SK-N-MC (cell line): Measurements from ENCODE around the gene TLR2.

Experiments used
- DNase-seq: peaks from one replicate; pipeline ENCODE4 v3.0.0-alpha.2; 2011; ENCODE audit warnings: low read depth, low spot score
- H3K27ac ChIP-seq: fragments of 200-600 bp; sonication (generic); 2 replicates; pipeline ENCODE4 v1.5.1; 2016; ENCODE audit warnings: mixed run types
- H3K36me3 ChIP-seq: fragments of 200-600 bp; sonication (generic); 2 replicates; pipeline ENCODE4 v1.6.1; 2017; ENCODE audit warnings: antibody characterized with exemption, low read length, mixed read lengths; ENCODE audit not compliant: insufficient read depth
- H3K4me3 ChIP-seq: fragments of 200-600 bp; sonication (generic); 2 replicates; pipeline ENCODE4 v1.5.1; 2016
- H3K9ac ChIP-seq: fragments of 200-600 bp; sonication (generic); 2 replicates; pipeline ENCODE4 v1.8.0; 2017; ENCODE audit warnings: mixed run types, mixed read lengths; ENCODE audit not compliant: insufficient read length
- H3K9me3 ChIP-seq: fragments of 200-600 bp; sonication (generic); 2 replicates; pipeline ENCODE4 v1.6.1; 2017; ENCODE audit warnings: low read depth, mild to moderate bottlenecking, antibody characterized with exemption, low read length, moderate library complexity, mixed read lengths
- EZH2 ChIP-seq: fragments of 200-600 bp; sonication (generic); IDR thresholded peaks from one replicate; pipeline ENCODE4 v1.6.1; 2017; ENCODE audit warnings: antibody characterized with exemption
- FOXP2 ChIP-seq: optimal IDR thresholded peaks from 2 replicates; pipeline ENCODE3; 2011; ENCODE audit warnings: mild to moderate bottlenecking, moderate library complexity; ENCODE audit not compliant: insufficient read depth; ENCODE audit errors: extremely low read length, control extremely low read depth
- POLR2AphosphoS5 ChIP-seq: IDR thresholded peaks from 2 replicates; pipeline ENCODE4 v1.6.1; 2012; ENCODE audit warnings: mild to moderate bottlenecking, low read depth, low read length, borderline replicate concordance

The TLR2 gene

GRCh38 chr4:153684182-153684970 is at the start of gene TLR2:
TLR2 (plus strand) TSS chr4:153684280; CDS start chr4:153702908, 18,628 bp downstream.
- Histone ChIP-seq H3K36me3 (no peaks in the 10 kb centered on the region), H3K9me3 (peaks cover 9% of the 10 kb centered on the region; the same call in 1 of the 2 replicates), H3K27ac (no peak within 1 kb of the TSS), H3K9ac (no peak within 1 kb of the TSS), H3K4me3 (no peak within 1 kb of the TSS)
- TF ChIP-seq POLR2AphosphoS5 (no peak), FOXP2 (no peak), EZH2 (no peak)
- no peak for DNase-seq

GRCh38 chr4:153634738-153635353 is 49.2 kb upstream of the TLR2 start:
- TF ChIP-seq FOXP2 (no peak), EZH2 (no peak), POLR2AphosphoS5 (no peak)
- Histone ChIP-seq H3K9me3 (no peaks in the 10 kb centered on the region), H3K9ac (no peak overlapping the region), H3K36me3 (peaks cover 44% of the 10 kb centered on the region), H3K4me3 (no peak overlapping the region), H3K27ac (0 out of 2 replicates have a peak overlapping the region, but pooled peaks have one; percentile 13)
- no peak for DNase-seq

DNA sequence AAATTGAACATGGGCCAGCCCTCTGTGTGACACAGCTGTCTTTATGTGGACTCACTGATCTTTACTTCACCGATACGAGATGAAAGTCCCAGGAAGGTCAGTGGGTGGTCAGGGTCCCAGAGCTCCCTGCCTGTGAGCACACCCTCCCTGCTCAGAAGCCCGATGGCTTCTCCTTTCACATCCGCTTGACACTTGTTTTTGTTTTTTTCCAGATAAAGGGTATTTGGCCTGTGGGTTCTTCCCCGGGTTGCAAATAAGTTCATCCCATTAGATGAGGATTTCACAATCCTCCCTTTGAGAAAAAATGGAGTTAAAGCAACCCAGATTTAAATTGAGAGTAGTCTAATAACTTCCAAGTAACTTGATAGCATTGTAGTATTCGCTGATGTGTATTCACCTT is 48.2 kb upstream of the TLR2 start:
- TF ChIP-seq FOXP2 = no peak
- no peak for TF ChIP-seq POLR2AphosphoS5
- TF ChIP-seq EZH2 = no peak
- H3K36me3 ChIP-seq = peaks cover 34% of the 10 kb centered on the region
- H3K27ac ChIP-seq = no peak overlapping the region
- no peaks in the 10 kb centered on the region for H3K9me3 ChIP-seq
- no peak overlapping the region for H3K9ac ChIP-seq
- DNase-seq = no peak
- H3K4me3 ChIP-seq = no peak overlapping the region

GRCh38 chr4:153637201-153637600 is 46.9 kb upstream of the TLR2 start:
- no peak for DNase-seq
- H3K4me3 ChIP-seq = no peak overlapping the region
- H3K27ac ChIP-seq = no peak overlapping the region
- H3K36me3 ChIP-seq = peaks cover 25% of the 10 kb centered on the region
- TF ChIP-seq POLR2AphosphoS5 = no peak
- no peak for TF ChIP-seq EZH2
- TF ChIP-seq FOXP2 = no peak
- no peak overlapping the region for H3K9ac ChIP-seq
- no peaks in the 10 kb centered on the region for H3K9me3 ChIP-seq

- Histone ChIP-seq H3K9me3 (no peaks in the 10 kb centered on the region), H3K36me3 (peaks cover 25% of the 10 kb centered on the region), H3K4me3 (no peak overlapping the region), H3K27ac (peak overlapping the region; percentile 50; the same call in 1 of the 2 replicates), H3K9ac (no peak overlapping the region)
- TF ChIP-seq FOXP2 (no peak), POLR2AphosphoS5 (no peak), EZH2 (no peak)
- no peak for DNase-seq
Measured at GRCh38 chr4:153638011-153638410, 46.1 kb upstream of the TLR2 start.

DNA sequence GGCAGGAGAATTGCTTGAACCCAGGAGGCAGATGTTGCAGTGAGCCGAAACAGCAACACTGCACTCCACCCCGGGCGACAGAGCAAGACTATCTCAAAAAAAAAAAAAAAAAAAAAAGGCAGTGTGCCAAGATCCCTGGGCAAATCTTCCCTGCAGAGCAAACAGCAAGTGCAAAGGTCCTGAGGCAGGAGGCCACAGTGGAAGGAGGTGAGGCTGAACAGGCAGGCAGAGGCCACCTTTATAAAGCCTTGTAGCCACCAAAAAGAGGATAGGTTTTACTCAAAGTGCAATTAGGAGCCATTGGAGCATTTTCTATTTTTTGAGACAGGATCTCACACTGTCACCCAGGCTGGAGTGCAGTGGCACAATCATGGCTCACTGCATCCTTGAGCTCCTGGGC is 45.1 kb upstream of the TLR2 start:
- peaks cover 25% of the 10 kb centered on the region for H3K36me3 ChIP-seq
- TF ChIP-seq FOXP2 (no peak), EZH2 (no peak), POLR2AphosphoS5 (no peak)
- no peak for DNase-seq
- H3K9me3 ChIP-seq = no peaks in the 10 kb centered on the region
- no peak overlapping the region for H3K4me3 ChIP-seq
- H3K27ac ChIP-seq = no peak overlapping the region
- no peak overlapping the region for H3K9ac ChIP-seq

DNA sequence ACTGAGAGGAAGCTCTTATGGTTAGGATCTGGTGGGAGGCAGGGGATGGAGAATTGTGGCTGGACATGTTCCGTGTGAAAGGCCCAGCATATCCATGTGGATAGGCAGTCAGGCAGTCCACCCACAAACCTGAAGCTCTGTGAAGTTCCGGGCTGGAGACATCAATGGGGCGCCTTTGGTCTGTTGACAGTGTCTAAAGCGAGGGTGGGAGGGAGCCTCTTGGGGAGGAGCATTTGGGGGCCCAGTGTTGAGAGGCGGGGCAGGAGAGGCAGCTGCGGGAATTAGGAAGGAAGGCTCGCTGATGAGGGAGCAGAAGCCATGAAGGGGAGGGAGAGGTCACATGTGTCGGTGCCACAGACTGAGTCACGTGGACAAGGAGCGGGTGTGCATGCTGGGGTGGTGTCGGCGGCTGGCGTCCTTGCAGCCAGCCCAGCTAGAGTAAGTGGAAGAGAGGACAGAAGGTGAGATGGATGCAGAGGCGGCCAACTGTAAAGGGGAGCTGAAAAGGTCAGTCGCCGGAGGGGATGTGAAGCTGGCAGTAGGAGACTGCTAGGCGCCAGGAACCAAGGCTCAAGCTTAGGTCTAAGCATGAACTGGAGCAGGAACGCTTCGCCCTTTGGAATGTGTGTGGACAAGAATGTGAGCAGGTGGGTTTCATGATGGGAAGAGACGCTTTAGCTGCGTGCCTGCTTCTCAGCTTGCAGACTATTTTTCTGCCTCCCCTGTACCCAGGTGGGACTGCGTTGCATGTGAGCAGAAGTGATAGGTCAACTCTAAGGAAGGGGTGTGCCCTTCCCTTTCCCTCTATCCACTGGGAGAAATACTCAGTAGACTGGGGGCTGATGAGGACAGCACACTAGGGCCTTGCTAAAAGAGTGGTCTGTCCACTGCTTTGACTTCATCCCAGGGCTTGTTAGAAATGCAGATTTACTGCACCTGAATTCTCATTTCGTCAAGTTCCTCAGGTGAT is 44.0 kb upstream of the TLR2 start:
- TF ChIP-seq EZH2 = no peak
- no peak for DNase-seq
- H3K27ac ChIP-seq = no peak overlapping the region
- H3K36me3 ChIP-seq = peaks cover 14% of the 10 kb centered on the region
- no peaks in the 10 kb centered on the region for H3K9me3 ChIP-seq
- no peak overlapping the region for H3K4me3 ChIP-seq
- no peak overlapping the region for H3K9ac ChIP-seq

- no peak for TF ChIP-seq FOXP2
- TF ChIP-seq EZH2 = no peak
- no peak for TF ChIP-seq POLR2AphosphoS5
- no peak overlapping the region for H3K4me3 ChIP-seq
Measured at GRCh38 chr4:153641532-153641931, 42.5 kb upstream of the TLR2 start.

More at GRCh38 chr4:153641532-153641931, 42.5 kb upstream of the TLR2 start:
- Histone ChIP-seq H3K9me3 (0 out of 2 replicates have a peak, but pooled peaks cover 3% of the 10 kb centered on the region), H3K9ac (no peak overlapping the region), H3K36me3 (peaks cover under 1% of the 10 kb centered on the region; the same call in 1 of the 2 replicates), H3K27ac (no peak overlapping the region)
- no peak for DNase-seq
